Spleen (tissue), 11 donors: ENCODE data around the gene ITGBL1. TPM values are rescaled to one million over a fixed set of nuclear protein-coding genes. Genes with fewer than 3 reads are reported as not detected.

ENCODE experiments used
- DNase-seq: peaks from one replicate; pipeline ENCODE4 v3.0.0-alpha.2; 2020
- H3K27ac ChIP-seq, 8 donors: fragments of 200-600 bp; sonication (generic) in 7 of 8; 1 replicate in 4 of 8; 2 replicates in 4 of 8; pipeline versions ENCODE4 v1.5.0 to v1.8.0; 2016 to 2021; ENCODE audit warnings: inconsistent platforms in 4 of 8, mild to moderate bottlenecking in 4 of 8, moderate library complexity in 1 of 8
- H3K27me3 ChIP-seq, 7 donors: fragments of 200-600 bp; sonication (generic) in 6 of 7; replicated peaks in 1 of 7; 1 replicate in 4 of 7; 2 replicates in 3 of 7; pipeline versions ENCODE4 v1.5.0 to v1.8.0; 2016 to 2021; ENCODE audit warnings: inconsistent platforms in 3 of 7, mild to moderate bottlenecking in 1 of 7
- H3K36me3 ChIP-seq, 6 donors: fragments of 200-600 bp; sonication (generic) in 5 of 6; 1 replicate in 4 of 6; 2 replicates in 2 of 6; pipeline versions ENCODE4 v1.5.0 to v1.8.0; 2016 to 2021; ENCODE audit warnings: inconsistent platforms in 2 of 6
- H3K4me1 ChIP-seq, 6 donors: fragments of 200-600 bp; sonication (generic) in 5 of 6; 1 replicate in 3 of 6; 2 replicates in 3 of 6; pipeline versions ENCODE4 v1.5.0 to v1.8.0; 2016 to 2021; ENCODE audit warnings: inconsistent platforms in 3 of 6
- H3K4me3 ChIP-seq, 8 donors: fragments of 200-600 bp; sonication (generic) in 7 of 8; 1 replicate in 4 of 8; 2 replicates in 4 of 8; pipeline versions ENCODE4 v1.5.0 to v1.8.0; 2016 to 2021; ENCODE audit warnings: inconsistent platforms in 4 of 8, mild to moderate bottlenecking in 4 of 8, moderate library complexity in 2 of 8
- H3K9me3 ChIP-seq, 8 donors: fragments of 200-600 bp; sonication (generic) in 7 of 8; 1 replicate in 4 of 8; 2 replicates in 4 of 8; pipeline versions ENCODE4 v1.5.0 to v1.8.0; 2016 to 2021; ENCODE audit warnings: inconsistent platforms in 4 of 8
- POLR2A ChIP-seq, 3 donors: fragments of 450-650 bp; IDR thresholded peaks; one replicate each; pipeline ENCODE4 v1.5.1; 2017; ENCODE audit warnings: antibody characterized with exemption in 3 of 3, mild to moderate bottlenecking in 1 of 3
- POLR2AphosphoS5 ChIP-seq, 3 donors: sonication (generic); formaldehyde crosslinking; IDR thresholded peaks; one replicate each; pipeline ENCODE4 v1.5.1; 2017; ENCODE audit warnings: antibody characterized with exemption in 3 of 3
- WGBS, 5 donors: extraction: QIAGEN DNeasy Blood & Tissue Kit in 3 of 5; methylation state at CpG; one replicate each; pipeline versions ENCODE4 v1.1.5 to v1.1.7; 2013 to 2018; 5-methylcytosine and 5-hydroxymethylcytosine counted together
- intact Hi-C: fragments of 100-400 bp; cut with DNase I; formaldehyde crosslinking; loops from one replicate; pipeline ENCODE4 v1.15.0; 2023; ENCODE audit warnings: low total_unique reads
- polyA plus RNA-seq, 3 donors: library from polyadenylated mRNA; stranded (reverse); fragments of 200-250 nt; gene quantifications; one replicate each; pipeline ENCODE4 v1.2.1, GENCODE V29; 2013
- total RNA-seq, 7 donors: library from RNA; depleted of rRNA in 3 of 7; stranded (reverse); fragments of >200 nt in 3 of 7; fragmentation: NEBNext Ultra II Directional in 4 of 7; extraction: Animal tissue kit (Norgen Biotek cat#: 25700) in 4 of 7; gene quantifications; one replicate each; pipeline versions ENCODE4 v1.1.0 to v1.2.1, GENCODE V29; 2016 to 2021
- TF ChIP-seq, protein P1 (sequence below), 11 experiments: fragments of 200-600 bp in 7 of 11; fragments of 450-650 bp in 4 of 11; sonication (generic) in 4 of 11; IDR thresholded peaks in 8 of 11; conservative IDR thresholded peaks in 3 of 11; 1 replicate in 7 of 11; 2 replicates in 4 of 11; pipeline versions ENCODE4 v1.4.0 to v1.8.0; 2016 to 2021; ENCODE audit warnings: antibody characterized with exemption in 11 of 11, inconsistent platforms in 4 of 11, mild to moderate bottlenecking in 1 of 11
- donor health status: healthy with polysubstance abuse.
- donor health status: DM: no; HTN: no; CAD: no; lungs with moderate emphysema.
- donor health status: DM: no; HTN: no; CAD: no.
- donor health status: Bipolar disorder and iron deficiency.
- donor health status: healthy.
- donor health status: DM: no; HTN: no; CAD: no.
- donor health status: DM: yes; HTN: yes; CAD: no.

ITGBL1 gene
- total and polyA plus RNA-seq, 10 donors = 0.48 to 1.6 (median 0.97) TPM; not detected in 1

DNA sequence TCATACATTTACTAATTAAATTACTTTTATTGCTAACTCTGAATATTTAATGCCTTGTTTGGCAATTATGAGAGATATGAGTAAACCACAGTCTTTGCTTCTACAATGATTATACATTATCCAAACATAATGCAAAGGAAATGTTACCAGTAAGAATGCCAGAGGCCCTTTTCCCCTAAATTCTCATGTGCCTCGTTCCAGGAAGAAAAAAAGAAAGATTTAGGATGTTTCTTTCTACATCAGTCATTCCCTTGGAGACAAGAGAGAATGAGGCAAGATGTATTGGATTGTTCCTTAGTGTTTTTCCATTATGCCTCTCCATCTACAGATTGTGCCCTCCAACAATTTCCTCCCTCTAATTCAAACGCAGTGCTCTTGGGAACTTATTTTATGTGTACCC lies 50.1 kb downstream of the ITGBL1 start:
- H3K27me3 ChIP-seq = peaks cover 0 to 7% (median 0%) of the 10 kb centered on the region in 7 donors
- H3K27ac ChIP-seq = no peak overlapping the region
- no peaks in the 10 kb centered on the region for H3K36me3 ChIP-seq
- intact Hi-C loops = no loop called here
- WGBS, 5 donors = 51 to 62% (median 60%) methylated on average over 2 of the region's 2 CpGs
- no peaks in the 10 kb centered on the region for H3K4me1 ChIP-seq
- TF ChIP-seq, protein P1, sequence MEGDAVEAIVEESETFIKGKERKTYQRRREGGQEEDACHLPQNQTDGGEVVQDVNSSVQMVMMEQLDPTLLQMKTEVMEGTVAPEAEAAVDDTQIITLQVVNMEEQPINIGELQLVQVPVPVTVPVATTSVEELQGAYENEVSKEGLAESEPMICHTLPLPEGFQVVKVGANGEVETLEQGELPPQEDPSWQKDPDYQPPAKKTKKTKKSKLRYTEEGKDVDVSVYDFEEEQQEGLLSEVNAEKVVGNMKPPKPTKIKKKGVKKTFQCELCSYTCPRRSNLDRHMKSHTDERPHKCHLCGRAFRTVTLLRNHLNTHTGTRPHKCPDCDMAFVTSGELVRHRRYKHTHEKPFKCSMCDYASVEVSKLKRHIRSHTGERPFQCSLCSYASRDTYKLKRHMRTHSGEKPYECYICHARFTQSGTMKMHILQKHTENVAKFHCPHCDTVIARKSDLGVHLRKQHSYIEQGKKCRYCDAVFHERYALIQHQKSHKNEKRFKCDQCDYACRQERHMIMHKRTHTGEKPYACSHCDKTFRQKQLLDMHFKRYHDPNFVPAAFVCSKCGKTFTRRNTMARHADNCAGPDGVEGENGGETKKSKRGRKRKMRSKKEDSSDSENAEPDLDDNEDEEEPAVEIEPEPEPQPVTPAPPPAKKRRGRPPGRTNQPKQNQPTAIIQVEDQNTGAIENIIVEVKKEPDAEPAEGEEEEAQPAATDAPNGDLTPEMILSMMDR (IDR thresholded peaks at IDR 0.05 in 8 of 11, conservative IDR thresholded peaks at IDR 0.05 in 3 of 11) = no peak
- TF ChIP-seq POLR2AphosphoS5 (IDR thresholded peaks at IDR 0.05) = no peak
- TF ChIP-seq POLR2A (IDR thresholded peaks at IDR 0.05) = no peak
- no peak overlapping the region for H3K4me3 ChIP-seq
- H3K9me3 ChIP-seq = no peaks in the 10 kb centered on the region
- no peak for DNase-seq

- Histone ChIP-seq H3K4me1 (no peaks in the 10 kb centered on the region), H3K36me3 (no peaks in the 10 kb centered on the region), H3K4me3 (no peak overlapping the region), H3K9me3 (no peaks in the 10 kb centered on the region), H3K27ac (no peak overlapping the region), H3K27me3 (no peaks in the 10 kb centered on the region)
- no peak for DNase-seq
- intact Hi-C loops = loop anchor here (10.0 kb wide), 1 partner anchor 1044 kb away; no protein-coding TSS in a partner anchor
- TF ChIP-seq POLR2A (IDR thresholded peaks at IDR 0.05) (no peak), POLR2AphosphoS5 (IDR thresholded peaks at IDR 0.05) (no peak)
- TF ChIP-seq, protein P1 (IDR thresholded peaks at IDR 0.05 in 8 of 11, conservative IDR thresholded peaks at IDR 0.05 in 3 of 11) = no peak
These were observed 58.7 kb downstream of the ITGBL1 start for GRCh38 chr13:101511161-101511560.

DNA sequence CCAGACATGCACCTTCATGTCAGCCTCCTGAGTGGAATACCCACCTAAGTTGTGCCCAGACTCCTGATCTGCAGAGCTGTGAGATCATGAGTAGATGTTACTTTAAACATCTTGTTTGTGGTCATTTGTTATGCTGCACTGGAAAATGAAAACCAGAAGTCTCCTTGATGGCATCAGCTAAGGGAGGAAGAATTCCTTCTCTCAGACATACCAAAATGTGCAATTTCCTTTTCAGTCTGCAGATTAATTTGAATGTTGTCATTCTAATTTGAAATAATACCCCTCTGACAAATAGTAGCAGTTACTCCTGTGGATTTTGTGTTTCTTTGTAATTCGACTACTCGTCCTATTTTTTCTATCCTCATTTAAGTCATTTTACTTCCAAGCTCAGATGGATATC lies 59.3 kb downstream of the ITGBL1 start:
- WGBS, 5 donors = 72 to 88% (median 76%) methylated on average over 2 of the region's 2 CpGs
- intact Hi-C loops = loop anchor here (10.0 kb wide), 1 partner anchor 1043 kb away; no protein-coding TSS in a partner anchor
- H3K9me3 ChIP-seq = no peaks in the 10 kb centered on the region
- H3K4me3 ChIP-seq = no peak overlapping the region
- TF ChIP-seq, protein P1 (IDR thresholded peaks at IDR 0.05 in 8 of 11, conservative IDR thresholded peaks at IDR 0.05 in 3 of 11) = no peak
- TF ChIP-seq POLR2A (IDR thresholded peaks at IDR 0.05) (no peak), POLR2AphosphoS5 (IDR thresholded peaks at IDR 0.05) (no peak)
- H3K4me1 ChIP-seq = no peaks in the 10 kb centered on the region
- H3K27ac ChIP-seq = no peak overlapping the region
- no peaks in the 10 kb centered on the region for H3K27me3 ChIP-seq
- no peak for DNase-seq
- H3K36me3 ChIP-seq = no peaks in the 10 kb centered on the region

- Histone ChIP-seq H3K36me3 (no peaks in the 10 kb centered on the region), H3K27ac (no peak overlapping the region), H3K9me3 (no peaks in the 10 kb centered on the region), H3K27me3 (no peaks in the 10 kb centered on the region), H3K4me3 (no peak overlapping the region), H3K4me1 (no peaks in the 10 kb centered on the region)
- no peak for DNase-seq
- 0 to 24% (median 9%) methylated on average over 1 of the region's 1 CpG for WGBS, 5 donors
- intact Hi-C loops = loop anchor here (10.0 kb wide), 1 partner anchor 1042 kb away; no protein-coding TSS in a partner anchor
- no peak for TF ChIP-seq POLR2A (IDR thresholded peaks at IDR 0.05)
- TF ChIP-seq, protein P1 (IDR thresholded peaks at IDR 0.05 in 8 of 11, conservative IDR thresholded peaks at IDR 0.05 in 3 of 11) = no peak
- no peak for TF ChIP-seq POLR2AphosphoS5 (IDR thresholded peaks at IDR 0.05)
These were observed 60.2 kb downstream of the ITGBL1 start for GRCh38 chr13:101512650-101513049.
